Measurements from ENCODE around the gene ZFHX3.

Gene ZFHX3

DNA sequence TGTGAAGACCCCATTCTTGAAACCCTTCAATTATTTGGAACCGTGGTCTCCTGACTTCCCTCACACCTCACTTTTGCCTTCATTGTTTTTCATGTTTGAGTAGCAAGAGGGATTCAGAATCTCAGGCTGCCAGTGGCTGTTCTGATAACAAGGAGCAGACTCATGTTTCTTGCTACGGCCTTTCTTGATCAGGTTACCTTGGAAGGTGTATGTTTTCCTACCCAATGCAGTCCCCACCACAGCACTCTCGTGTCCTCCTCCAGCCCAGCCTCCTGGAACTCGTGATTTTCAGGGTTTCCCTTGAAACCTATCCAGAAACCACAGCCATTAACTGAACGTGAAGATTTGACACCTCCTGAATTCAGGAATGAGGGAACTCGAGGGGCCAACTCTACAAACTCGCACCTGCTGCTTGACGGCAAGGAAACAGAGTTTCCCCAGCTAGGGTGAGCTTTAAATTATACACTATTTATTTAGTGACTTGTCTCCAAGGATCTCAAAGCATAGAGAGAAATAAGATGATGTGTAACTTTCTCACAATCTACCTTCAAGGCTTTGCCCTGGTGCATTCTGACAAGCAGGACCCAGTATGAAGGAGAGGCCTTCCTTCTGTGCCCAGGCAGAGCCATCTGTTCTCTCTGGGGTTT is 1.6 kb downstream of the ZFHX3 start:
- Histone ChIP-seq H3K4me1 (ENCODE audit: insufficient read depth, low read length) (peaks cover 87% of the 10 kb centered on the region), H3K36me3 (ENCODE audit: insufficient read depth, low read length) (no peaks in the 10 kb centered on the region), H3K9me3 (ENCODE audit: low read length) (no peaks in the 10 kb centered on the region), H3K9ac (ENCODE audit: low read length) (peak overlapping the region; percentile 50), H3K4me3 (ENCODE audit: low read depth in 1 of 2, low read length in 2 of 2) (peak overlapping the region in 1 of 2 donors; percentile 74), H3K27me3 (ENCODE audit: control insufficient read depth in 1 of 2, insufficient read depth in 2 of 2, low read length in 2 of 2) (no peaks in the 10 kb centered on the region), H3K27ac (ENCODE audit: low read depth, low read length) (peak overlapping the region; percentile 90)

DNA sequence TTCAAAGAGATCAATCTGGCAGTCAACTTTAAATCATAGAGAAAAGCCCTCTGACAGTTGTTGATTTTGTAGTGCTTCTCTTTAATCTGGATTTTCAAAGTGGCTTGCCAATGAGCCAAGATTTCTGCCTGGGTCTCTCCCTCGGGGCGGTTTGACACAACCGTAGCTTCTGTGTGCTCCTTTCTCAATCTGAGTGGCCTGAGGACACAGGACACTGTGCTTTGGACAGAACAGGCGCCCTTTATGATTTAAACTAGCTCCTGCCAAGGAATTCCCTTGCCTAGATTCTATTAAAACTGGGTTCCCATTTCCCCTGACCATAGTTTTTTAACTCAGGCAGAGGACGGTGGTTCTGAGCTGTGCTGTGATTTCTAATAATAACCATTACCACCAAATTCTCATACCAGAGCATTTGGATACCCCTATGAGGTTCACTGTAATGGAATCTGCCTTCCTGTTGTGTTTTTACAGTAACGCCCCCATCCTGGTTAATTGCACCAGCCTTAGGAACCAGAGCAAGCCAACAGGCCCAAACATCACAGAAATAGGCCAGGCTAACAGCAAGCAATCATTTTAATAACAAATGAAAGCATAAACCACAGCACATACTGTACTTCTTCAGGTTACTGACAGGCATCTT is 4.0 kb downstream of the ZFHX3 start:
- no peak overlapping the region for H3K4me3 ChIP-seq (ENCODE audit: low read depth in 1 of 2, low read length in 2 of 2)
- H3K36me3 ChIP-seq (ENCODE audit: insufficient read depth, low read length): no peaks in the 10 kb centered on the region
- no peaks in the 10 kb centered on the region for H3K9me3 ChIP-seq (ENCODE audit: low read length)
- peak overlapping the region; percentile 5 for H3K9ac ChIP-seq (ENCODE audit: low read length)
- H3K27me3 ChIP-seq (ENCODE audit: control insufficient read depth in 1 of 2, insufficient read depth in 2 of 2, low read length in 2 of 2): no peaks in the 10 kb centered on the region
- peak overlapping the region; percentile 71 for H3K27ac ChIP-seq (ENCODE audit: low read depth, low read length)
- H3K4me1 ChIP-seq (ENCODE audit: insufficient read depth, low read length): peaks cover 68% of the 10 kb centered on the region

DNA sequence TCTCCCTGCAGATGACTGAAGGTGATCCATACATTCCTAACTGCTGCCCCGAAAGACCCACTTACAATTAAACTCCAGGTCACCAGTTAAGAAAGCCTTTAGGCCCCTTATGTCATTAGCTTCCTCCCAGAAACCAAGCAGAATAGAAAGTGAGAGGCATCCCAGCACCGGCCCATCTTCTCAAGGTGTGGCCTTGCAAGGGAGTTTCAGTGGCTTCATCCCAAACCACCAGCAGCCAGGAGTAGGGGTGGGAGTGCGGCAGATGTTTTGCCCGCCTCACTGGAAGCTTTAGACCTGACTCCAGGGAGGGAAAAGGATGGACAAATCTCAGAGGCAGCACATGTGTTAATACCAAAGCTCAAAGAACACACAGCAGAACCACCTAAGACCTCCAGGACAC is 5.1 kb downstream of the ZFHX3 start:
- no peaks in the 10 kb centered on the region for H3K36me3 ChIP-seq (ENCODE audit: insufficient read depth, low read length)
- H3K4me1 ChIP-seq (ENCODE audit: insufficient read depth, low read length): peaks cover 70% of the 10 kb centered on the region
- no peak overlapping the region for H3K27ac ChIP-seq (ENCODE audit: low read depth, low read length)
- H3K27me3 ChIP-seq (ENCODE audit: control insufficient read depth in 1 of 2, insufficient read depth in 2 of 2, low read length in 2 of 2): no peaks in the 10 kb centered on the region
- H3K9ac ChIP-seq (ENCODE audit: low read length): no peak overlapping the region
- H3K4me3 ChIP-seq (ENCODE audit: low read depth in 1 of 2, low read length in 2 of 2): no peak overlapping the region
- no peaks in the 10 kb centered on the region for H3K9me3 ChIP-seq (ENCODE audit: low read length)

DNA sequence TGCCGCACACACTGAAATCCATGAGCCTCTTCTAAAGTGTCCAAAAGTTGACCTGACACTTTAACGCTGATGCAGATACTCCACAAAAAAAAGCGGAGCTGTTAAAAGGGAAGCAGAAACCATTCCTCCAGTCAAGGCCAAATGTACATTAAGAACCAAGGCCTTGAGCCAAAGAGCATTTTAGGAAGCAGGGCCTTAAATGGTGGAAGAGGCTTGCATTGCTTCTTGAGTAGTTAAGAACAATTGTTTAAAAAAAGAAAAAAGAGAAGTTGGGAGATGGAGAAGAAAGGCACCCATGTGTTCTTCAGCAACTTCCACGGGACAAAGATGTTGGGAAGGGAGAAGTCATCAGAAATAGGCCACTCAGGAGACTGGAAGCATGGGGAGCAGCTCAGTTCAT is 6.3 kb downstream of the ZFHX3 start:
- no peaks in the 10 kb centered on the region for H3K9me3 ChIP-seq (ENCODE audit: low read length)
- peaks cover 75% of the 10 kb centered on the region for H3K4me1 ChIP-seq (ENCODE audit: insufficient read depth, low read length)
- H3K36me3 ChIP-seq (ENCODE audit: insufficient read depth, low read length): no peaks in the 10 kb centered on the region
- no peaks in the 10 kb centered on the region for H3K27me3 ChIP-seq (ENCODE audit: control insufficient read depth in 1 of 2, insufficient read depth in 2 of 2, low read length in 2 of 2)
- no peak overlapping the region for H3K9ac ChIP-seq (ENCODE audit: low read length)
- no peak overlapping the region for H3K4me3 ChIP-seq (ENCODE audit: low read depth in 1 of 2, low read length in 2 of 2)
- no peak overlapping the region for H3K27ac ChIP-seq (ENCODE audit: low read depth, low read length)

DNA sequence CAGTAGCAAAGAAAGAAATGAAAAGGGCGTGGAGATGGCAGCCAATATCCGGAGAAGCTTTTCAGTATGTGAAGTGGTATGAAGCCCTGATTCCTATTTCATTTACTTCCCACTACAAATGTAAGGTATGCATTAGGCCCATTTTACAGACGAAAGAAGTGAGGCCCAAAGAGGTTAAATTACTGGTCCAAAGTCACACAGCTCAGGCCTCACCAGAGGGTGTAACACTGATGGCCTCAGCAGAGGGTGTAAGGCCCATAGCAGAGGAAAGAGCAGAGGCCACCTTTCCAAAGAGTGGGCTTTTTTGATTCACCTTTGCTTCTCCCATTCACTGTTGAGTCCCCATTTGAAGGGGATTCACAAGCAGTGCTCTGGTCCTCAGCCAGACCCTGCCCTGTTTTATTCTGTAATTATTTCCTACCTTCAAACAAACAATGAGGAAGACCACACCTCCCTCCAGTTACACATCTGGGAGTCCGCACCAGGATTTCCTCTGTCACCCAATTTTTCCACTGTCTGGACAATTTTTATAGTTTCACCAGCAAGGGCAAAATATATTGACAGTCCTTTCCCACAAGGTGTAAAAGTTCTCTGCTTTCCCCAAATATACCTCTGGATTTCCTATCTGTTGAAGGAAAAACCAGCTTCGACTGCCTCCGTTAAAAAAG is 7.1 kb downstream of the ZFHX3 start:
- Histone ChIP-seq H3K9me3 (ENCODE audit: low read length) (no peaks in the 10 kb centered on the region), H3K27me3 (ENCODE audit: control insufficient read depth in 1 of 2, insufficient read depth in 2 of 2, low read length in 2 of 2) (no peaks in the 10 kb centered on the region), H3K4me3 (ENCODE audit: low read depth in 1 of 2, low read length in 2 of 2) (no peak overlapping the region), H3K27ac (ENCODE audit: low read depth, low read length) (no peak overlapping the region), H3K4me1 (ENCODE audit: insufficient read depth, low read length) (peaks cover 75% of the 10 kb centered on the region), H3K9ac (ENCODE audit: low read length) (no peak overlapping the region), H3K36me3 (ENCODE audit: insufficient read depth, low read length) (no peaks in the 10 kb centered on the region)

DNA sequence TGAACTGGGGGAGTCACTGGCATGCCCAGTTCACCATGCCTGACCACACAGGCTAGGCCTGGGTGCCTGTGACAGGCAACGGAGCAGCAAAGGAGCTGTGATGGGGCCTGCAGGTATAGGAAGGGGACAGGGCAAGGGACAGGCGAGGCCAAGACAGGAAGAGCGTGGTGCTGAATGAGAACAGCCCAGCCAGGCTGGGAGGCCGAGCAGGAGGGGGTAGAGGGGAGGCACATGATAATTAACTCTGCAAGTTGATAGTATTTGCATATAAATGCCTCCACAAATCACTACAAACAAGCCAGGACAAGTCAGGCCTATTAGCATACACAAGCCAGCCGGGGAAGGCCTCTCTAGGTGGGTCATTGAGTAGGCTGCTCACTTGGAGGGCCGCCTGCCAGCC is 7.8 kb downstream of the ZFHX3 start:
- Histone ChIP-seq H3K4me1 (ENCODE audit: insufficient read depth, low read length) (peaks cover 71% of the 10 kb centered on the region), H3K36me3 (ENCODE audit: insufficient read depth, low read length) (no peaks in the 10 kb centered on the region), H3K27me3 (ENCODE audit: control insufficient read depth in 1 of 2, insufficient read depth in 2 of 2, low read length in 2 of 2) (no peaks in the 10 kb centered on the region), H3K9ac (ENCODE audit: low read length) (no peak overlapping the region), H3K9me3 (ENCODE audit: low read length) (no peaks in the 10 kb centered on the region), H3K4me3 (ENCODE audit: low read depth in 1 of 2, low read length in 2 of 2) (no peak overlapping the region), H3K27ac (ENCODE audit: low read depth, low read length) (no peak overlapping the region)

DNA sequence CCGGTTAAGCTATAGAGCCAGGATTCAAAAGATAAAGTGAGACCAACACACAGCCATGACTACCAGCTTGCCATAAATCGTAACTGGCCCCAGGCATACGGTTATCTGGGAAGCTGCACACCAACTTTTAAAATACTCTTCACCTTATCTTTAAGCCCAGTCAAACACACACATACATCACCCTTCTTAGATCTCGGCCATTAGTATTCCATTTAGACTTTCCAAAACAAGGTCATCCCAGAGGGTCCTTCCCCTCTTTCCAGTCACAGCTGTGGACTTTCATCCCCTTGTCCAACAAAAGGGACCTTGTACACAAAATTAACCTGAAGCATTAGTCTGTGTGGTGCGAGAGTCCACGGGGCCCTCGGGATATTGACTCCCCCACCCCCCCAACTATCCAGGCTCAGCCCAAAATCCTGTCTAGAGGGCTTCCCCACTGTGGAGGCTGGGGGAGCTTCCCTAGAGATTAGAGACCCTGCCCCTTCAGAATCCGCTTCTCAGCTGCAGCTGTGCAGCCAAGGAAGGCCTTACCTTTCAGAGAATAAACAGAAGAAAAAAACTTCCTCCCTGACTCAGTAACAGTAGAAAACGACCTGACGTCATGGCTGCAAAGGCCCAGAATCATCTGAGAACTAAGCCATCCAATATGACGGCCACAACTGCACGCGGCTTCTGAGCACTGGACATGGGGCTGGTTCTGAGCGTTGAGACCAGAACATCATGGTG is 9.9 kb downstream of the ZFHX3 start:
- Histone ChIP-seq H3K9me3 (ENCODE audit: low read length) (no peaks in the 10 kb centered on the region), H3K9ac (ENCODE audit: low read length) (no peak overlapping the region), H3K36me3 (ENCODE audit: insufficient read depth, low read length) (no peaks in the 10 kb centered on the region), H3K4me1 (ENCODE audit: insufficient read depth, low read length) (peaks cover 59% of the 10 kb centered on the region), H3K4me3 (ENCODE audit: low read depth in 1 of 2, low read length in 2 of 2) (no peak overlapping the region), H3K27ac (ENCODE audit: low read depth, low read length) (peak overlapping the region; percentile 48), H3K27me3 (ENCODE audit: control insufficient read depth in 1 of 2, insufficient read depth in 2 of 2, low read length in 2 of 2) (no peaks in the 10 kb centered on the region)

DNA sequence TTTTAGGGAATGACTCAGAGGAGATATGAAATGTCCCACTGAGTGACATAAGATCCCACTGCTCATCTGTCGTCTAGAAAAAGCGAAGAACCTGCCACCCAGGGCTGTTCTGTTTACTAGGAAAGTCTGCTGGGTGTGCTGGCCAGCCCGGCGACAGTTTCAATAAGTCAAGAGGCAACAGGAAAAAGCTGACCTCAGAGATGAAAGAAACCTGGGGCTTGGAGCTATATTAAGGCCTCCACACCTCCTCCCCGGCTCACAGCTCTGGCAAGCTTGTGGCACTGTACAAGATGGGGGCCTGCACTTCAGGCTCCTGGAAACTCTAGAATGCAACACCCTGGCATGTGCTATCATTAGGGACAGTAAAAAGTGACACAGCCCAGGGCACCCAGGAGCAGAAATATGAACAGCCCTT is 10.6 kb downstream of the ZFHX3 start:
- Histone ChIP-seq H3K27me3 (ENCODE audit: control insufficient read depth in 1 of 2, insufficient read depth in 2 of 2, low read length in 2 of 2) (no peaks in the 10 kb centered on the region), H3K9me3 (ENCODE audit: low read length) (no peaks in the 10 kb centered on the region), H3K27ac (ENCODE audit: low read depth, low read length) (peak overlapping the region; percentile 48), H3K4me3 (ENCODE audit: low read depth in 1 of 2, low read length in 2 of 2) (no peak overlapping the region), H3K36me3 (ENCODE audit: insufficient read depth, low read length) (no peaks in the 10 kb centered on the region), H3K9ac (ENCODE audit: low read length) (no peak overlapping the region), H3K4me1 (ENCODE audit: insufficient read depth, low read length) (peaks cover 59% of the 10 kb centered on the region)

DNA sequence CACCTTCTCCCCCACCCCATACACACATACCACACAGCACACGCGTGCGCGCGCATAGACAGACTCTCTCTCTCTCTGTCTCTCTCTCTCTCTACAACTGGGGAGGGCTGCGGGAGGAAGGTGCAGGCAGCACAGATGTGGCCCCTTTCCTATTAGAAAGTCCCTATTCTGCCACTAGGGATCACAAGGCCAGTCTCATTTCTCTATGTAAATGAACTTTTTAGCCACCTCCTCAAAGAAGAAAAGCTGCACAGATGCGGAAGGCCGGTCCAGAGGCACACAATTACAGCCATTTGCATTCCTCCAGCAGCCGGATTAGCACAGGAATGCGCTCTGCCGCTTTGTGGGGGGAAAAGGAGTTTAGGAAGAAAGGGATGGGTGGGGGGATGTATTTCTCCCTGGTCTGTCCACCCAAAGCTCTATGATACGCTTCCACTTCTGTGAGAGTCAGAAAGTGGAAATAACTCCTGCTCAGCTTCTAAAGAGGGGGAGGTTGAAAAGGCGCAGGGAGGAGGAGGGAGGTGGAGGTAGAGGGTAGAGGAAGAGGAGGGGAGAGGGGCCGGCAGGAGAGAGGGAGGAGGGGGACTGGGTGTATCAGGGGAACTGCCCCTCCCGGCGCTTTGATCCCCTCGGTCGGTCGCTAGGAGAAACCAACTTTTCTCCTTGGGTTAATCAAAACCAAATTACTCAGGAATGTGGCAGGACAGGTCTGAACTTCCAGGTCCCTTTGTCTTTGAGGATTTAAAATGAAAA is 11.7 kb downstream of the ZFHX3 start:
- Histone ChIP-seq H3K9me3 (ENCODE audit: low read length) (no peaks in the 10 kb centered on the region), H3K9ac (ENCODE audit: low read length) (no peak overlapping the region), H3K27ac (ENCODE audit: low read depth, low read length) (peak overlapping the region; percentile 40), H3K36me3 (ENCODE audit: insufficient read depth, low read length) (no peaks in the 10 kb centered on the region), H3K4me3 (ENCODE audit: low read depth in 1 of 2, low read length in 2 of 2) (peak overlapping the region in 1 of 2 donors; percentile 8), H3K27me3 (ENCODE audit: control insufficient read depth in 1 of 2, insufficient read depth in 2 of 2, low read length in 2 of 2) (no peaks in the 10 kb centered on the region), H3K4me1 (ENCODE audit: insufficient read depth, low read length) (peaks cover 59% of the 10 kb centered on the region)

DNA sequence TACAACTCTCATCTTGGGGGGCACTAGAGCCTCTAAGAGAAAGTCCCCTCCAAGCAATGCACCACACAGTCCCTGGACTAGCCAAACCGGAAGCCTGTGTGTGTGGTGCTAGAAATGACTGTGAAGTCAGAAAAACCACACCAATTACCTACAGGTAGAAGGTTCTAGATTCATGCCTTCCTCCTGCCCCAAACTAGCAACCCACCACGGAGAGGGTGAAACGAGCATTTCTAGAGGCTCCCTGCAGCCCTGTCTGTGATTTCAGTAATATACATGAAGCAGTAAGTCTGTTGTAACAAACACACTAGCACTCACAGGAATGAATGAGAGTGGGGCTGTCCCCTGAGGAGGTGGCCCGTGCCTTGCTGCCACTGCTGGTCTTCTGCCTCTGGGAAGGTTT is 13.6 kb downstream of the ZFHX3 start:
- Histone ChIP-seq H3K9ac (ENCODE audit: low read length) (no peak overlapping the region), H3K4me3 (ENCODE audit: low read depth in 1 of 2, low read length in 2 of 2) (no peak overlapping the region), H3K9me3 (ENCODE audit: low read length) (no peaks in the 10 kb centered on the region), H3K4me1 (ENCODE audit: insufficient read depth, low read length) (peaks cover 58% of the 10 kb centered on the region), H3K27ac (ENCODE audit: low read depth, low read length) (no peak overlapping the region), H3K36me3 (ENCODE audit: insufficient read depth, low read length) (no peaks in the 10 kb centered on the region), H3K27me3 (ENCODE audit: control insufficient read depth in 1 of 2, insufficient read depth in 2 of 2, low read length in 2 of 2) (no peaks in the 10 kb centered on the region)
